H9 (cell line): ENCODE results near the gene PDZD2. TPM values are rescaled to one million over a fixed set of nuclear protein-coding genes. Genes with fewer than 3 reads are reported as not detected.

Source experiments
- DNase-seq: peaks from one replicate; pipeline ENCODE4 v3.0.0-alpha.2; 2017
- H2AFZ ChIP-seq: one replicate; pipeline ENCODE4 v1.6.1; 2013; ENCODE audit warnings: mild to moderate bottlenecking, low read length, control low read depth, moderate library complexity
- H2AK5ac ChIP-seq: 2 replicates; pipeline ENCODE4 v1.6.1; 2013; ENCODE audit warnings: low read length, control low read depth, mixed read lengths; ENCODE audit not compliant: insufficient read length
- H2BK120ac ChIP-seq: one replicate; pipeline ENCODE4 v1.6.1; 2013; ENCODE audit warnings: low read depth, mild to moderate bottlenecking, low read length, control low read depth, inconsistent platforms; ENCODE audit not compliant: poor library complexity, severe bottlenecking
- H2BK12ac ChIP-seq: 2 replicates; pipeline ENCODE4 v1.6.1; 2013; ENCODE audit warnings: low read length, control low read depth, mixed read lengths, low read depth; ENCODE audit not compliant: insufficient read length
- H2BK15ac ChIP-seq: 2 replicates; pipeline ENCODE4 v1.6.1; 2013; ENCODE audit warnings: low read depth, low read length, control low read depth
- H2BK20ac ChIP-seq: one replicate; pipeline ENCODE4 v1.6.1; 2013; ENCODE audit warnings: low read depth, mild to moderate bottlenecking, low read length, control low read depth, inconsistent platforms; ENCODE audit not compliant: poor library complexity, severe bottlenecking
- H2BK5ac ChIP-seq: 2 replicates; pipeline ENCODE4 v1.6.1; 2013; ENCODE audit warnings: low read length, control low read depth, mixed read lengths; ENCODE audit not compliant: insufficient read length
- H3K14ac ChIP-seq: 2 replicates; pipeline ENCODE4 v1.6.1; 2013; ENCODE audit warnings: low read length, control low read depth; ENCODE audit not compliant: insufficient read depth
- H3K18ac ChIP-seq: 2 replicates; pipeline ENCODE4 v1.6.1; 2013; ENCODE audit warnings: low read depth, mild to moderate bottlenecking, mixed read lengths, low read length, control low read depth; ENCODE audit not compliant: insufficient read length
- H3K23ac ChIP-seq: 2 replicates; pipeline ENCODE4 v1.6.1; 2013; ENCODE audit warnings: low read length, control low read depth, mixed read lengths, low read depth; ENCODE audit not compliant: insufficient read length
- H3K23me2 ChIP-seq: 2 replicates; pipeline ENCODE4 v1.6.1; 2013; ENCODE audit warnings: low read depth, mild to moderate bottlenecking, mixed read lengths, low read length, control low read depth; ENCODE audit not compliant: insufficient read length, poor library complexity, severe bottlenecking
- H3K27ac ChIP-seq: 2 replicates; pipeline ENCODE4 v1.5.1; 2013; ENCODE audit warnings: low read length, control low read depth, mixed read lengths, low read depth; ENCODE audit not compliant: insufficient read length
- H3K27me3 ChIP-seq: 2 replicates; pipeline ENCODE4 v1.6.1; 2013; ENCODE audit warnings: low read length, control low read depth, inconsistent platforms; ENCODE audit not compliant: insufficient read depth
- H3K4ac ChIP-seq: 2 replicates; pipeline ENCODE4 v1.6.1; 2013; ENCODE audit warnings: low read depth, mild to moderate bottlenecking, control low read depth, inconsistent platforms, low read length, moderate library complexity
- H3K4me1 ChIP-seq: 2 replicates; pipeline ENCODE4 v1.6.1; 2013; ENCODE audit warnings: low read length, control low read depth, inconsistent platforms; ENCODE audit not compliant: insufficient read depth
- H3K4me2 ChIP-seq: 2 replicates; pipeline ENCODE4 v1.6.1; 2013; ENCODE audit warnings: low read length, control low read depth, mixed read lengths; ENCODE audit not compliant: insufficient read length, insufficient read depth
- H3K56ac ChIP-seq: 2 replicates; pipeline ENCODE4 v1.6.1; 2013; ENCODE audit warnings: low read depth, mild to moderate bottlenecking, mixed read lengths, low read length, control low read depth; ENCODE audit not compliant: insufficient read length
- H3K79me1 ChIP-seq: 2 replicates; pipeline ENCODE4 v1.6.1; 2013; ENCODE audit warnings: low read depth, mild to moderate bottlenecking, moderate library complexity, low read length, control low read depth, inconsistent platforms; ENCODE audit not compliant: insufficient read depth, poor library complexity, severe bottlenecking
- H3K79me2 ChIP-seq: 2 replicates; pipeline ENCODE4 v1.6.1; 2013; ENCODE audit warnings: low read length, control low read depth, inconsistent platforms; ENCODE audit not compliant: insufficient read depth
- H3K9ac ChIP-seq: 2 replicates; pipeline ENCODE4 v1.6.1; 2013; ENCODE audit warnings: low read length, control low read depth, mixed read lengths; ENCODE audit not compliant: insufficient read length; ENCODE audit errors: extremely low read depth
- H3K9me3 ChIP-seq: one replicate; pipeline ENCODE4 v1.6.1; 2013; ENCODE audit warnings: low read depth, low read length, inconsistent platforms; ENCODE audit not compliant: control insufficient read depth
- H3T11ph ChIP-seq: one replicate; pipeline ENCODE4 v1.6.1; 2013; ENCODE audit warnings: mild to moderate bottlenecking, low read length, control low read depth, inconsistent platforms
- H4K20me1 ChIP-seq: one replicate; pipeline ENCODE4 v1.6.1; 2013; ENCODE audit not compliant: control insufficient read depth, insufficient read length, insufficient read depth
- H4K5ac ChIP-seq: 2 replicates; pipeline ENCODE4 v1.6.1; 2013; ENCODE audit warnings: low read depth, mild to moderate bottlenecking, mixed read lengths, low read length, control low read depth; ENCODE audit not compliant: insufficient read length
- H4K8ac ChIP-seq: replicated peaks from 2 replicates; pipeline ENCODE4 v1.6.1; 2013; ENCODE audit warnings: low read length, control low read depth, mixed read lengths, low read depth; ENCODE audit not compliant: insufficient read length
- H4K91ac ChIP-seq: 2 replicates; pipeline ENCODE4 v1.6.1; 2013; ENCODE audit warnings: low read depth, mild to moderate bottlenecking, moderate library complexity, mixed read lengths, low read length, control low read depth; ENCODE audit not compliant: insufficient read length
- H3K27ac Mint-ChIP-seq, 3 experiments: 2 replicates in 2 of 3; 3 replicates in 1 of 3; pipeline ENCODE4 v1.8.0; 2020 to 2021; ENCODE audit warnings: mixed read lengths in 3 of 3, mild to moderate bottlenecking in 1 of 3, moderate library complexity in 1 of 3
- H3K27me3 Mint-ChIP-seq: 2 replicates; pipeline ENCODE4 v1.8.0; 2021; ENCODE audit warnings: low read depth, mild to moderate bottlenecking, moderate library complexity, mixed read lengths
- H3K36me3 Mint-ChIP-seq, 3 experiments: 2 replicates in 2 of 3; 3 replicates in 1 of 3; pipeline ENCODE4 v1.8.0; 2020 to 2021; ENCODE audit warnings: low read depth in 3 of 3, mixed read lengths in 3 of 3; ENCODE audit not compliant: insufficient read depth in 1 of 3
- H3K4me1 Mint-ChIP-seq, 2 experiments: 2 replicates each; pipeline ENCODE4 v1.8.0; 2020; ENCODE audit warnings: mixed read lengths in 2 of 2
- H3K4me3 Mint-ChIP-seq, 2 experiments: 2 replicates in 1 of 2; 3 replicates in 1 of 2; pipeline ENCODE4 v1.8.0; 2020 to 2021; ENCODE audit warnings: mild to moderate bottlenecking in 2 of 2, mixed read lengths in 2 of 2, moderate library complexity in 1 of 2
- H3K9me3 Mint-ChIP-seq, 2 experiments: 2 replicates in 1 of 2; 3 replicates in 1 of 2; pipeline ENCODE4 v1.8.0; 2020; ENCODE audit warnings: mild to moderate bottlenecking in 2 of 2, mixed read lengths in 2 of 2, moderate library complexity in 1 of 2
- WGBS: extraction: QIAGEN DNeasy Blood & Tissue Kit; methylation state at CpG from one replicate; pipeline ENCODE4 v1.1.7; 2013; ENCODE audit warnings: missing lambda C conversion rate, low lambda C conversion rate, mixed read lengths; ENCODE audit not compliant: insufficient read length; ENCODE audit errors: extremely low coverage; 5-methylcytosine and 5-hydroxymethylcytosine counted together
- total RNA-seq: library from RNA; stranded (reverse); gene quantifications from 2 replicates; pipeline ENCODE4 v1.2.1, GENCODE V29; 2021
- TF ChIP-seq, protein P1 (sequence below): fragments of 200-600 bp; sonication (generic); conservative IDR thresholded peaks from 3 replicates; pipeline ENCODE4 v1.8.0; 2021; ENCODE audit warnings: antibody characterized with exemption, mild to moderate bottlenecking

Gene PDZD2
- total RNA-seq, 1 experiment from 2014 or later = 9.9 TPM

DNA sequence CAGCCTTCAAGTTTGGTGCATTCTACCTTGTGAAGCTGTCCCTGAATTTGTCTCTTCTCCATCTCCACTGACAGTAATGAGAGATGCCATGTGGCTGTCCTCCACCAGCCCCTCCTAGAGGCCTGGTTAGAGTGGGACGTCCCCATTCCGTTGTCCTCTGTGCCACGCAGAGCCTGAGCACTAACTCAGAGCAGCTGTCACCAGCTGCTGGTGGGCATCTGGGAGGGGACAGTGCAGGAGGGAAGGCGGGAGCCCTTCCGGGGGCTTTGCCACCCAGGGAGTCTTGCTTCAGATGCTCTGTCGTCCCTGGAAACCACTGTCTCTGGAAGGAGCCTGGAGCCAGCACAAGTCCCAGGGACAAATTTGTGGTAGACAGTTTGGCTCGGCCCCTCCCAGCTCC lies 78.6 kb downstream of the PDZD2 start:
- no peaks in the 10 kb centered on the region; the same call in 1 of the 2 replicates for H3K4me1 ChIP-seq
- Mint-ChIP-seq H3K27ac (peak overlapping the region in 1 of 3 experiments; percentile 59; a peak in 1 of 7 replicates), H3K9me3 (no peaks in the 10 kb centered on the region), H3K27me3 (no peaks in the 10 kb centered on the region), H3K36me3 (no peaks in the 10 kb centered on the region), H3K4me1 (peaks cover 14 to 20% of the 10 kb centered on the region in 2 experiments), H3K4me3 (no peak overlapping the region)
- no peak overlapping the region for H3T11ph ChIP-seq
- H3K4me2 ChIP-seq = no peak overlapping the region
- H3K79me1 ChIP-seq = no peaks in the 10 kb centered on the region
- TF ChIP-seq, protein P1, sequence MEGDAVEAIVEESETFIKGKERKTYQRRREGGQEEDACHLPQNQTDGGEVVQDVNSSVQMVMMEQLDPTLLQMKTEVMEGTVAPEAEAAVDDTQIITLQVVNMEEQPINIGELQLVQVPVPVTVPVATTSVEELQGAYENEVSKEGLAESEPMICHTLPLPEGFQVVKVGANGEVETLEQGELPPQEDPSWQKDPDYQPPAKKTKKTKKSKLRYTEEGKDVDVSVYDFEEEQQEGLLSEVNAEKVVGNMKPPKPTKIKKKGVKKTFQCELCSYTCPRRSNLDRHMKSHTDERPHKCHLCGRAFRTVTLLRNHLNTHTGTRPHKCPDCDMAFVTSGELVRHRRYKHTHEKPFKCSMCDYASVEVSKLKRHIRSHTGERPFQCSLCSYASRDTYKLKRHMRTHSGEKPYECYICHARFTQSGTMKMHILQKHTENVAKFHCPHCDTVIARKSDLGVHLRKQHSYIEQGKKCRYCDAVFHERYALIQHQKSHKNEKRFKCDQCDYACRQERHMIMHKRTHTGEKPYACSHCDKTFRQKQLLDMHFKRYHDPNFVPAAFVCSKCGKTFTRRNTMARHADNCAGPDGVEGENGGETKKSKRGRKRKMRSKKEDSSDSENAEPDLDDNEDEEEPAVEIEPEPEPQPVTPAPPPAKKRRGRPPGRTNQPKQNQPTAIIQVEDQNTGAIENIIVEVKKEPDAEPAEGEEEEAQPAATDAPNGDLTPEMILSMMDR = no peak
- no peak overlapping the region for H2AK5ac ChIP-seq
- no peak overlapping the region for H4K8ac ChIP-seq
- no peak overlapping the region for H3K9ac ChIP-seq
- no peak overlapping the region for H2BK15ac ChIP-seq
- H3K18ac ChIP-seq = no peak overlapping the region
- H3K23me2 ChIP-seq = no peaks in the 10 kb centered on the region
- H3K79me2 ChIP-seq = no peaks in the 10 kb centered on the region
- no peak overlapping the region for H2BK5ac ChIP-seq
- no peaks in the 10 kb centered on the region for H3K9me3 ChIP-seq
- no peak overlapping the region for H3K23ac ChIP-seq
- H2AFZ ChIP-seq = no peak overlapping the region
- no peak for DNase-seq
- no peaks in the 10 kb centered on the region for H3K27me3 ChIP-seq
- H3K27ac ChIP-seq = no peak overlapping the region
- H4K20me1 ChIP-seq = no peaks in the 10 kb centered on the region
- no peak overlapping the region for H2BK12ac ChIP-seq
- no peak overlapping the region for H3K14ac ChIP-seq
- no peak overlapping the region for H3K56ac ChIP-seq
- no peak overlapping the region for H4K5ac ChIP-seq
- H3K4ac ChIP-seq = no peak overlapping the region
- no peak overlapping the region for H4K91ac ChIP-seq
- H2BK20ac ChIP-seq = no peak overlapping the region
- no CpG with 5 or more reads among the region's 7 CpGs for WGBS
- no peak overlapping the region for H2BK120ac ChIP-seq
